Stomach (tissue), 4 donors: ENCODE data around the gene ACP3.
A peak's percentile ranks its signal among the peaks of the same experiment; 100 is the strongest.

ENCODE experiments used
- POLR2A ChIP-seq, 4 donors: fragments of 450-650 bp; IDR thresholded peaks; one replicate each; pipeline ENCODE4 v1.6.1; 2016; ENCODE audit warnings: antibody characterized with exemption in 4 of 4, control low read depth in 2 of 4, mild to moderate bottlenecking in 1 of 4, moderate library complexity in 1 of 4
- TF ChIP-seq, protein P1 (sequence below), 7 experiments: fragments of 450-650 bp in 4 of 7; fragments of 200-600 bp in 3 of 7; sonication (generic) in 3 of 7; IDR thresholded peaks; one replicate each; pipeline ENCODE4 v1.5.1; 2016 to 2019; ENCODE audit warnings: antibody characterized with exemption in 7 of 7, control low read depth in 2 of 7, mild to moderate bottlenecking in 1 of 7

GRCh38 chr3:132284781-132285619, 32.2 kb upstream of the ACP3 start:
- TF ChIP-seq POLR2A (IDR thresholded peaks at IDR 0.05) = no peak
- TF ChIP-seq, protein P1, sequence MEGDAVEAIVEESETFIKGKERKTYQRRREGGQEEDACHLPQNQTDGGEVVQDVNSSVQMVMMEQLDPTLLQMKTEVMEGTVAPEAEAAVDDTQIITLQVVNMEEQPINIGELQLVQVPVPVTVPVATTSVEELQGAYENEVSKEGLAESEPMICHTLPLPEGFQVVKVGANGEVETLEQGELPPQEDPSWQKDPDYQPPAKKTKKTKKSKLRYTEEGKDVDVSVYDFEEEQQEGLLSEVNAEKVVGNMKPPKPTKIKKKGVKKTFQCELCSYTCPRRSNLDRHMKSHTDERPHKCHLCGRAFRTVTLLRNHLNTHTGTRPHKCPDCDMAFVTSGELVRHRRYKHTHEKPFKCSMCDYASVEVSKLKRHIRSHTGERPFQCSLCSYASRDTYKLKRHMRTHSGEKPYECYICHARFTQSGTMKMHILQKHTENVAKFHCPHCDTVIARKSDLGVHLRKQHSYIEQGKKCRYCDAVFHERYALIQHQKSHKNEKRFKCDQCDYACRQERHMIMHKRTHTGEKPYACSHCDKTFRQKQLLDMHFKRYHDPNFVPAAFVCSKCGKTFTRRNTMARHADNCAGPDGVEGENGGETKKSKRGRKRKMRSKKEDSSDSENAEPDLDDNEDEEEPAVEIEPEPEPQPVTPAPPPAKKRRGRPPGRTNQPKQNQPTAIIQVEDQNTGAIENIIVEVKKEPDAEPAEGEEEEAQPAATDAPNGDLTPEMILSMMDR (IDR thresholded peaks at IDR 0.05) = peak in 1 of 7 experiments; percentile 24
